PC-9 (cell line): ENCODE results near the gene S100Z.

Experiments
- CTCF ChIP-seq: fragments of 200-600 bp; sonication (generic); conservative IDR thresholded peaks from 2 replicates; pipeline ENCODE4 v1.6.1; 2017; ENCODE audit warnings: mixed run types, antibody characterized with exemption, mild to moderate bottlenecking, moderate library complexity
- EZH2 ChIP-seq: fragments of 200-600 bp; sonication (generic); IDR thresholded peaks from 2 replicates; pipeline ENCODE4 v1.8.0; 2017; ENCODE audit warnings: antibody characterized with exemption, low read depth

DNA sequence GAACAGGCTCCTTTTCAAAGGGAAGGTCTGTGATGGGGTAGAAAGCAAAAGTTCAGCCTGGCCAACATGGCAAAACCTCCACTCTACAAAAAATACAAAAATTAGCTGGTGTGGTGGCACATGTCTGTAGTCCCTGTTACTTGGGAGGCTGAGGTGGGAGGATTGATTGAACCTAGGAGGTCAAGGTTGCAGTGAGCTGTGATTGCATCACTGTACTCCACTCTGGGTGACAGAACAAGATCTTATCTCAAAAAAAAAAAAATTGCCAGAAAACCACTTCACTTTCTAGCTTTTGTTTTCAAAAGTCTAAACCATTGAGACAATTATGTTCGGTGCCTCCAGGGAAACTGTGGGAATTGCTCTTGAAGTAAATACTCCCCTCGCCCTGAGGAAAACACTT, 43.5 kb downstream of the S100Z start:
- TF ChIP-seq CTCF (no peak), EZH2 (no peak)
